Measurements from ENCODE around the gene SLC37A3. TPM values are rescaled to one million over a fixed set of nuclear protein-coding genes. Genes with fewer than 3 reads are reported as not detected.

Gene SLC37A3
- total RNA-seq, 1 experiment from 2014 or later: 52.7 TPM

GRCh38 chr7:140440593-140440992, 42.3 kb upstream of the SLC37A3 start:
- Histone ChIP-seq H3K4me2 (ENCODE audit: insufficient read depth, insufficient read length, low read length) (no peak overlapping the region), H2BK12ac (ENCODE audit: insufficient read length, low read depth, low read length) (no peak overlapping the region), H2BK5ac (ENCODE audit: insufficient read length, low read length) (no peak overlapping the region), H3K56ac (ENCODE audit: insufficient read length, low read depth, low read length) (no peak overlapping the region), H3K18ac (ENCODE audit: insufficient read length, low read depth, low read length) (no peak overlapping the region), H4K5ac (ENCODE audit: insufficient read length, low read depth, low read length) (no peak overlapping the region), H3K4me1 (ENCODE audit: insufficient read depth, low read length) (no peaks in the 10 kb centered on the region), H2BK20ac (ENCODE audit: low read depth, low read length, poor library complexity, severe bottlenecking) (no peak overlapping the region), H2AK5ac (ENCODE audit: insufficient read length, low read length) (no peak overlapping the region), H2BK15ac (ENCODE audit: low read depth, low read length) (no peak overlapping the region), H2AFZ (ENCODE audit: low read length) (no peak overlapping the region), H3K79me1 (ENCODE audit: insufficient read depth, low read depth, low read length, poor library complexity, severe bottlenecking) (no peaks in the 10 kb centered on the region), H3K23ac (ENCODE audit: insufficient read length, low read depth, low read length) (no peak overlapping the region), H3K27ac (ENCODE audit: insufficient read length, low read depth, low read length) (no peak overlapping the region), H3K27me3 (ENCODE audit: insufficient read depth, low read length) (no peaks in the 10 kb centered on the region), H3T11ph (ENCODE audit: low read length) (no peak overlapping the region), H3K4ac (ENCODE audit: low read depth, low read length) (no peak overlapping the region), H4K20me1 (ENCODE audit: control insufficient read depth, insufficient read depth, insufficient read length) (no peaks in the 10 kb centered on the region), H3K9me3 (ENCODE audit: control insufficient read depth, low read depth, low read length) (no peaks in the 10 kb centered on the region), H3K14ac (ENCODE audit: insufficient read depth, low read length) (no peak overlapping the region), H3K9ac (ENCODE audit: extremely low read depth, insufficient read length, low read length) (no peak overlapping the region), H2BK120ac (ENCODE audit: low read depth, low read length, poor library complexity, severe bottlenecking) (no peak overlapping the region), H3K23me2 (ENCODE audit: insufficient read length, low read depth, low read length, poor library complexity, severe bottlenecking) (no peaks in the 10 kb centered on the region), H3K79me2 (ENCODE audit: insufficient read depth, low read length) (no peaks in the 10 kb centered on the region), H4K91ac (ENCODE audit: insufficient read length, low read depth, low read length) (no peak overlapping the region), H4K8ac (replicated peaks; ENCODE audit: insufficient read length, low read depth, low read length) (no peak overlapping the region)
- Mint-ChIP-seq H3K27me3 (ENCODE audit: low read depth) (no peaks in the 10 kb centered on the region), H3K4me1 (no peaks in the 10 kb centered on the region), H3K9me3 (no peaks in the 10 kb centered on the region), H3K27ac (no peak overlapping the region), H3K4me3 (no peak overlapping the region), H3K36me3 (ENCODE audit: insufficient read depth in 1 of 3, low read depth in 3 of 3) (no peaks in the 10 kb centered on the region; a peak in 1 of 7 replicates)
- TF ChIP-seq CTCF (conservative IDR thresholded peaks at IDR 0.05): no peak
- DNase-seq: no peak
- no CpG with 5 or more reads among the region's 3 CpGs for WGBS (ENCODE audit: extremely low coverage, insufficient read length, low lambda C conversion rate)

All from H9 (cell line).